ENCODE results near the gene SOD1. TPM values are rescaled to one million over a fixed set of nuclear protein-coding genes. Genes with fewer than 3 reads are reported as not detected.

The SOD1 gene
- total and polyA plus RNA-seq, 2 of the 13 experiments (the other 11 are each of a cell fraction or from before 2014, with no cell fraction given) = 317 to 537 TPM

- Histone ChIP-seq H3K27me3 (ENCODE audit: control insufficient read depth in 1 of 2, insufficient read depth in 2 of 2, low read length in 2 of 2) (no peaks in the 10 kb centered on the region), H2AFZ (ENCODE audit: low read length) (no peak overlapping the region), H3K9me3 (ENCODE audit: low read length) (no peaks in the 10 kb centered on the region), H3K9ac (ENCODE audit: insufficient read depth, low read depth, low read length) (no peak overlapping the region), H3K79me2 (ENCODE audit: insufficient read depth, low read length) (peaks cover 97% of the 10 kb centered on the region), H4K20me1 (ENCODE audit: insufficient read depth, low read length) (peaks cover 73% of the 10 kb centered on the region), H3K4me1 (ENCODE audit: insufficient read depth, low read length) (peaks cover 58% of the 10 kb centered on the region), H3K4me2 (ENCODE audit: low read depth, low read length) (no peak overlapping the region), H3K27ac (ENCODE audit: extremely low read length, insufficient read depth, low read length) (no peak overlapping the region), H3K36me3 (replicated peaks in 1 of 2; ENCODE audit: control insufficient read depth in 1 of 2, insufficient read depth in 2 of 2, low read length in 2 of 2) (peaks cover 0 to 1% of the 10 kb centered on the region in 2 experiments; a peak in 1 of 5 replicates), H3K4me3 (replicated peaks in 1 of 3; ENCODE audit: insufficient read depth in 1 of 3, low read depth in 2 of 3, low read length in 3 of 3) (no peak overlapping the region)
- TF ChIP-seq CERS6 (CRISPR knock-in tag; IDR thresholded peaks at IDR 0.05) (no peak), CSRNP1 (CRISPR knock-in tag; IDR thresholded peaks at IDR 0.05) (no peak), NCOA5 (CRISPR knock-in tag; IDR thresholded peaks at IDR 0.05) (no peak), ZNF318 (CRISPR knock-in tag; IDR thresholded peaks at IDR 0.05) (no peak), ZKSCAN5 (CRISPR knock-in tag; IDR thresholded peaks at IDR 0.05) (no peak), ZNF180 (CRISPR knock-in tag; IDR thresholded peaks at IDR 0.05; ENCODE audit: borderline replicate concordance, low read depth) (no peak), NAIF1 (CRISPR knock-in tag; IDR thresholded peaks at IDR 0.05; ENCODE audit: borderline replicate concordance) (no peak)
- BruUV-seq (replicated peaks) = no TSS peak
- in situ Hi-C loops (cut with HindIII; ENCODE audit: extremely low pct_ligation_motif_present, low pct_unique_long_range_greater_than_20kb) = no loop called here
- ChIA-PET CTCF (ENCODE audit: low intra/inter-chr PET ratio, low total read pairs) (no interaction called here), POLR2A (no interaction called here)
- 98% methylated on average over 5 of the region's 5 CpGs for WGBS (ENCODE audit: low lambda C conversion rate)
- ATAC-seq (no peak), FAIRE-seq (no peak), DNase-seq (ENCODE audit: low spot score) (no peak)
- intact Hi-C loops (cut with micrococcal nuclease; ENCODE audit: unreplicated experiment) = loop anchor here (10.0 kb wide), 1 partner anchor 50 kb away; no protein-coding TSS in a partner anchor
These were observed 55.4 kb downstream of the SOD1 start for GRCh38 chr21:31714741-31715365.
